HG03571 (cell line): ENCODE measurements around the gene ZBTB7C.

ENCODE experiments used
- ATAC-seq: cut with Tn5 transposase; IDR thresholded peaks from one replicate; pipeline ENCODE4 v1.9.1; 2021; ENCODE audit not compliant: unreplicated experiment

ZBTB7C gene

DNA sequence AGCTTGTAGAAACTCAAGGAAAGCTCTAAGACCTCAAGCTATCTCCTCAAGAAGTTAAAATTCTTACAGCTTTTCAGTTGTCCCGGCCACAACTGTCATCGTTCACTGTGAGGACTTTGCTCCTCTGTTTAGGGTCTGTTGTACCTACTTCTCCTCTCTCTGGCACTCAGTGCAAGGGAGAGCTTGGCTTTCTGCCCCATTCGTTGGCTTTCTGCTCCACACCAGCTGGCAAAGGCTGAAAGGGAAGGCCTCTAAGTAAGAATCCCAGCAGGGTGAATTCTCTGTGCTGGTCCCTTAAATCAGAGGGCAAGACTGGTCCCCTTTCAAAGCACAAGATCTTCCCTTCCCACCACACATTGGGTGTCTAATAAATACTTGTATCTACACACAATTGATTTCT, 17.3 kb downstream of the ZBTB7C start:
- no peak for ATAC-seq

GRCh38 chr18:48390641-48391040, 18.5 kb downstream of the ZBTB7C start:
- ATAC-seq = no peak

GRCh38 chr18:48388478-48388877, 20.7 kb downstream of the ZBTB7C start:
- no peak for ATAC-seq

DNA sequence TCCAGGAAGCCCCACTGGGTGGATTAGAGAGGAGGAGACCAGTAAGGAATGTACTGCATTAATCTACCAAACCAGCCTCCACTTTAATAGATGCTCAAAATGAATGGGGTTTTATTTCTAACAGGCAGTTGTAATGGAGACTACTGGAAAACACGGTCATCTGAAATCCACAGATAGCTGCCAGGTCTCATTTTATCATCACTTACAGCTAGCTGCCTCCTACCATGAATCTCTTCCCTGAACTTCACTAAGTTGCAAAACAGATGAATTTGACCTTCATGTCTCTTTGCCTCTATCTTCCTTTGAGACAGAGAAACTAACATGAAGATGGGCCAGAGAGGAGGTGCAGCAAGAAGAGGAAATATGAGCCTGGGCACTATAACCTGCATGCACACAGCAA, 21.9 kb downstream of the ZBTB7C start:
- ATAC-seq = no peak

- ATAC-seq = no peak
Observed at GRCh38 chr18:48385596-48385995, 23.6 kb downstream of the ZBTB7C start.

GRCh38 chr18:48376934-48377333, 32.2 kb downstream of the ZBTB7C start:
- ATAC-seq = no peak

DNA sequence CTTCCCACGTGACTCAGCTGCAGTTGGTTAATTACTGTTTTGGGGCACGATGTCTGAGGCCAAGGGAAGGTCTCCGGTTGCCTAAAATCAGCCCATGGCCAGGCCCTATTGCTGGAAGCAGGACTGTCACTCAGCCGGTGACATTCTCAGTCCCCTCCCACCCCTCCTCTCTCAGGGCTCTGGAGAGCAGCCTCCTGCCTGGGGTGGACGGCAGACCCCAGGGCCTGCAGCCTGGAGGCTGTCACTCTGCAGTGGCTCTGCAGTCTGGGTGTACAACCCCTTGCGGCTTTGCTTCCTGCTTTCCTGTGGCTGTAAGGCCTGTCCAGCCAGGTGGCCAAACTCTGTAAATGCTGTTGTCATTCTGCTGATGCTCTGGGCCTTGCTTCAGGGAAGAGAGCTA, 32.8 kb downstream of the ZBTB7C start:
- ATAC-seq = no peak

GRCh38 chr18:48375150-48375800, 33.9 kb downstream of the ZBTB7C start:
- no peak for ATAC-seq

DNA sequence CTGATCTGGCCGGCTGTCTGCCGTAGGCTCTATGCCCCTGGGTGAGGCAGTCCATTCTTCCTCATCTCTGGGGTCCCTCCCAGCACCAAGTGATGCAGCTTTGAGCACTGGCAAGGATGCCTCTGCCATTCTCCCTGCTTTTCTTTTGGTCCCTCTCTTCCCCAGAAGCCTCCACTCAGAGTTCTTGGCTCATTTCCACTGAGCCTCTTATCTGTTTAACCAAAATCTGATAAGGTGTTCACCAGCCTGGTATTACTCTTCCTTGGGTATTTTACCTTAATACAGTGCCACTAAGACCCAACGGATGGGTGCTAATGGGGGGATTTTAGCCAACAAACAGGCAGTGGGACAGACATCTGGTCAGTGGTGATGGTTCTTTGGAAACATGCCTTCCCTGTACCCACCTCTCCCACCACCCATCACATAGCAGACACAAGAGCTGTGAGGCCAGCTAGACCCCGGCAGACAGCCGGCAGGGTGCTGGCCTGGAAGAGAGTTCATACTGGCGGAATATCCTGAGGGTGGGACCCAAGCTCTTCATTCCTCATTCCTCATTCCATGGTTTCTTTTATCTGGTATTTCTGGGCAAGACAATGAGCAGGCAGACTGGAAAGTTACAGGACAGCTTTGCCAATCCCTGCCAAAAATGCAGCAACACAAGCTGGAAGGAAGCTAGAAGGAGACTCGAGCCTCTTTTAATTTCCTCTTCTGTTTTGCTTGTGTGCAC, 34.6 kb downstream of the ZBTB7C start:
- ATAC-seq = no peak

DNA sequence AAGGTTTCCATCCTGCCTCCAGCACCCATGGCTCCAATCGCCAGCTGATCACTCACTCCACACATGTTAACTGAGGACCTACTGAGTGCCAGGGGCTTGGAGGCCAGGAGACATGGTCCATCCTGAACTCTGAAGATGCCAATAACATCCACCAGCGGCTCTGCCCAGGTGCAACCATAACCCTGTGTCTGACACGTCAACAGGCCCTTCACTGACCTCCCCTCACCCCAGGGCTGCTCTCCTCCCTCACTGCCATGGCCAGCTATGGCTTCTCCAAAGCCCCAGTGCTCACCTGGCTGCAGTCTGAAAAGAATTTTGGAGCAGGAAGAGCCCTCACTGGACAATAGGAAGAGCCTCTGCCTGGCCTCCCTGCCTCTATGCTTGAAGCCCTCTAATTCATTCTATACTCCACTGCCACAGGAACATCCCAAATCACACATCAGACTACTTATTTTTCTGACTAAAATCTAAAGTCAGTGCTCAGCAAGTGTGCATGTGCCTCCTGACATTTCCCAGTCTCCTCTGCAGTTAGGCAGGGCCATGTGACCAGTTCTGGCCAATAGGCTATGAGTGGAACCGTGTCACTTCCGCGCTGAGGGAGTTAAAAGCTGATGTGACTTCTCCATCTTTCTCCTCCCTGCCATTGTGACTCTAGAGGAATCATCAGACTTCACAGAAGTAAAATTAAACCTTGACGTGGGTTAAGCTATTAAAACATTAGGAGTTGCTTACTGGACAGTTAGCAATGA, 37.2 kb downstream of the ZBTB7C start:
- ATAC-seq = no peak

DNA sequence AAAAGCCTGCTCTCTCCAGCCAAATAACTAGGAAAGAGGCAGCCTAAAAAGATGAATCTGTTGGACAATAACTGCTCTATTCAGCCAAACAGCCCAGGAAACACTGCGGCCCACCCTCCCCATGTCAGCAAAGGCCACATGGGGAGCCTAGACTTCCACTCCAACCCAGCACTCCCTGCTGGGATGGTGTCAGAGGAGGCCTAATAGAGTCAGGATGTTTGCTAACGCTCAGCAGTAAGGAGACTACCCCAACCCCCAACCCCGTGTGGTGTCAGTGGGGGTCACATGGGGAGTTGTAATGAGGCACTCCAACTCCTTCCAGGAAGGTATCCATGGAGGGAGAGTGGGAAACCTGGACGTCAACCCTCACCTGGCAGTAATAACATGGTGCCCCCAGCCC, 41.6 kb downstream of the ZBTB7C start:
- no peak for ATAC-seq

- ATAC-seq = no peak
Observed at GRCh38 chr18:48365965-48366364, 43.2 kb downstream of the ZBTB7C start.

GRCh38 chr18:48364146-48364545, 45.0 kb downstream of the ZBTB7C start:
- no peak for ATAC-seq

DNA sequence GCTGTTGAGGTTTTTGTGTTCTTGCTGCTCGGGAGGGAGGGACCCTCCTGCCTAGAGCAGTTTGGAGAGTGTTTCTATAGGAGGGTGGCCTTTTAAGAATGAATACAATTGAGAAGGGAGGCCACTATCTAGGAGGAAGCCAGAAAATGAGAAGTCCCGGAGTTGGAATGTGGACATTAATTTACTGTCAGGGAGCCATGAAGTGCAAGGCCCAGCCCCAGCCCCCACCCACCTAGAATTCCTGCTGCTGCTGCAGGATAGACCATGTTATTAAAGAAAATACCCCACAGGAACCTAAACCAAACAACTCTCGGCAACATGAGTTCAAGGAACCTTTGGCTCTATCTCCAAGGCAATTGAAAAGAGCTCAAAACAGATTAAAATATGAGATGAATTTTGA, 46.0 kb downstream of the ZBTB7C start:
- ATAC-seq = no peak

GRCh38 chr18:48361801-48362200, 47.4 kb downstream of the ZBTB7C start:
- ATAC-seq = no peak

- no peak for ATAC-seq
Observed at GRCh38 chr18:48360376-48361021, 48.7 kb downstream of the ZBTB7C start.

DNA sequence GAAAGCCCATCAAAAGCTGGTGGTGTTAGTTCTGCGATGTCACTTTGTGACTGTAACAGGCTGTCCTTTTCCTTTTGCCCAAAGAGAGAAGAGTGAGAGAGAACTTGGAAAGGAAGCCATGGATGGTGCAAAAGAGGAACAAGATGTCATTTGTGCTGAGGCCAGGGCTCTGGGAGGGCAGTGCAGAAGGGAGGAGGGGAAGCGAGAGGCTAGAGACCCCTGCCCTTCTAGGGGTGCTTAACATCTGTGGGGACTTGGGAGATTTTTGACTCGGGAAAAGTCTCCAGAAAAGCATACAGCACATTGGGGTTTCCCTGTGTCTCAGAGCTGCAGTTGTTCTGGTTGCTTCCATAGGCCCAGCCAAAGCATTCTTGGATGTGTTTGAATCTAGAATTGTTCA, 49.6 kb downstream of the ZBTB7C start:
- ATAC-seq = no peak

DNA sequence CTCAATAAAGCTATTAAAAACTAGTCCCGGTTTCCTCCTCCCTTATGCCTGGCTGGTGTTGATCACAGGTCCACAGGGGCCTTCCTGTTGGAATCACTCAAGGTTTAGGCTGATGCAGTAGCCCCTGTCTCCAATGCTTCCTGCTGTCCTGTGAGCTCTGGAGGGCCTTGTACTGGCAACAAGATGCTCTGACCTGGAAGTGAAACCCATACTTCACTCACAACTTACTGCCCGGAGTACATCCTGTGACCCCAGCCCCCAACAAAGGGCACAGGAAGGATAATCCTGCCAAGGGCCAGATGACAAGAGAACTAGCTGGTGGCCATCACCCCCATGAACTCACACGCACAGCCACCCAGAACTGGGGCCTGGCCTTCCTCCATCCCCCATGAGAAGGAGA, 50.3 kb downstream of the ZBTB7C start:
- ATAC-seq = no peak

DNA sequence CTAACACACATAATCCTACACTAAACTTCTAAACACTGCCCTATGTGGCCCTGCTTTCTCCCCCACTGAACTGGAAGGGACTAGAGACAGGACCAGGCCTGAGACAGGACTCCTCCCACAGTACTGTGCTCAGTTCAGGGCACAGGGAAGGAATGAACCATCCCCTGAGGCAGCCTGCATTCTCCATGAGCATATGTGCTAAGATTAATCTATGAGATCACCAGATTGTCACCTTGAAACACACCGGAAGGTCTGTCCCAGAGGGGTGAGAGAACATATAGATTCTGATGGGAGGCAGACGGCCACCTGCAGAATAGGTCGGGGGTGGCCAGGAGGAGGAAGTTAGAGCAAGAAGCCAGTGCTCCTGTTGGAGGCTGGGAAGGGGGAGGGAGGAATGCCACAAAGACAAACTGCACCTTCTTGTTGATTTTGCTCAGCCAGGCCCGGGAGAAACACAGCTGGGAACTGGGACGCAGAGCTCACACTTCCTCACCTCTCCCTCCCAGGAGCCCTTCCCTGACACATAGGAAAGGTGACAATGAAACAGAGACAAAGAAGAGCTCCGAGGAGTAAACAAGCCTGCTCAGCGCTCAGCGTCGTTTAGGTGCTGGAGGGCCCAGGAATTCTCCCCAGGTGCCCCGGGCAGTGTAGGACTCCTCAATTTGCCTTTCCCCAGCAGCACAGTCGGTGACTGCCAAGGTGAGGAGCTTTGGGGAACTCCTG, 52.1 kb downstream of the ZBTB7C start:
- no peak for ATAC-seq

DNA sequence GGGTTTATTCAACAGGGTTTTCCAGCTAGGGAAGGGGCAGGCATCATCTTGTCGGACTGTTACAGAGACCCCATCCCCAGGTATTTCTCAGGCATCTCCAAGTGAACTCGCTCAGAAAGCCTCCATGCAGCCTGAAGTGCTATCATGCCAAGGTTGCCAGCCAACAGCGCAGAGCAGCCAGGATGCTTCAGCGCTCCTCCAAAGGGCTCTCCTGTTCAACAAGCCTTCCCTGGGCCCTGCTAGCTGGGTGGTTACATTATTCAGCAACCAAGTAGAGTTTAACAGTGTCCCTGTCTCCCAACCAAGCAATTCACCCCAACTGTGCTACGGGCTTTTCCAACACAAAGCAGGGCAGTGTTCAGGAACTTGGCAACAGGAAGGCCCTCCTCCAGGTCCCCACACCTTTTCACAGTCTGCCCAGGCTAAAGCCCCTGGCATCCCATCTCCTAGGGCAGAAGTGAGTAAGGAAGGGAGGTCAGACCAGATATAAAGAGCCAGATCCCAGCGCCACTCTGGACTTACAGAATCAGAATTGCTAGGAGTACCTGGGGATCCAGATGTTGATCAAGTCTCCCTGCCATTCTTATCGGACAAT, 52.9 kb downstream of the ZBTB7C start:
- ATAC-seq = no peak
